Panc1 (cell line): ENCODE measurements around the gene OR5H6. TPM values are rescaled to one million over a fixed set of nuclear protein-coding genes. Genes with fewer than 3 reads are reported as not detected.

Experiments used
- ATAC-seq: fragments of 200-7000 bp; cut with Tn5 transposase; 2 replicates; pipeline ENCODE4 v1.9.1; 2020; ENCODE audit warnings: mild to moderate bottlenecking, moderate library complexity
- BruUV-seq: library from RNA; stranded (reverse); fragments of 400-500 nt; replicated peaks from 2 replicates; lab custom pipeline; 2021; lab: Mats Ljungman, UMichigan
- CTCF ChIA-PET: fragments of 300-600 bp; sonication (Branson Sonifier 250); formaldehyde crosslinking; loops from one replicate; lab custom pipeline; 2022; ENCODE audit warnings: antibody characterized with exemption; lab: Charles Lee
- POLR2A ChIA-PET: fragments of 300-600 bp; sonication (Branson Sonifier 250); formaldehyde crosslinking; loops from one replicate; lab custom pipeline; 2022; ENCODE audit warnings: antibody characterized with exemption; lab: Charles Lee
- DNase-seq: peaks from one replicate; pipeline ENCODE4 v3.0.0-alpha.2; 2010; ENCODE audit warnings: low read depth, low spot score
- H3K27ac ChIP-seq: 2 replicates; pipeline ENCODE4 v1.5.1; 2011; ENCODE audit warnings: mild to moderate bottlenecking, low read length, inconsistent platforms
- H3K27me3 ChIP-seq: fragments of 200-500 bp; sonication (Bioruptor generic); 2 replicates; pipeline ENCODE4 v1.6.0; 2014; ENCODE audit warnings: low read length, inconsistent platforms; ENCODE audit not compliant: control insufficient read depth, insufficient read depth
- H3K36me3 ChIP-seq: fragments of 200-500 bp; sonication (Bioruptor generic); 2 replicates; pipeline ENCODE4 v1.5.1; 2014; ENCODE audit warnings: inconsistent platforms, mild to moderate bottlenecking, low read length, moderate library complexity; ENCODE audit not compliant: control insufficient read depth, insufficient read depth
- H3K4me1 ChIP-seq: 2 replicates; pipeline ENCODE4 v1.5.1; 2011; ENCODE audit warnings: inconsistent platforms, mild to moderate bottlenecking, low read length, moderate library complexity; ENCODE audit not compliant: control insufficient read depth, insufficient read depth
- H3K4me3 ChIP-seq, 2 experiments: 2 replicates each; pipeline ENCODE4 v1.5.1; 2011 to 2012; ENCODE audit warnings: low read depth in 2 of 2, low read length in 2 of 2, mild to moderate bottlenecking in 2 of 2, inconsistent platforms in 1 of 2, moderate library complexity in 1 of 2
- H3K9me3 ChIP-seq: fragments of 200-500 bp; sonication (Bioruptor generic); 2 replicates; pipeline ENCODE4 v1.5.1; 2014; ENCODE audit warnings: low read depth, mild to moderate bottlenecking, inconsistent platforms, low read length, moderate library complexity; ENCODE audit not compliant: control insufficient read depth, insufficient read depth
- CTCF ChIP-seq: fragments of 450-650 bp; IDR thresholded peaks from 2 replicates; pipeline ENCODE4 v1.5.1; 2017; ENCODE audit warnings: mild to moderate bottlenecking
- POLR2AphosphoS5 ChIP-seq: IDR thresholded peaks from 2 replicates; pipeline ENCODE4 v1.6.1; 2012; ENCODE audit warnings: mild to moderate bottlenecking, low read depth, low read length, moderate library complexity
- REST ChIP-seq, 2 experiments: IDR thresholded peaks; 2 replicates each; pipeline ENCODE4 v1.6.1; 2011 to 2012; ENCODE audit warnings: low read depth in 2 of 2, control low read depth in 1 of 2, low read length in 1 of 2, mild to moderate bottlenecking in 1 of 2, moderate library complexity in 1 of 2; ENCODE audit not compliant: insufficient read depth in 1 of 2
- SIN3A ChIP-seq: IDR thresholded peaks from 2 replicates; pipeline ENCODE4 v1.6.1; 2012; ENCODE audit warnings: low read depth, mild to moderate bottlenecking, low read length, moderate library complexity, borderline replicate concordance; ENCODE audit not compliant: insufficient read depth
- TCF7L2 ChIP-seq: IDR thresholded peaks from 2 replicates; pipeline ENCODE4 v1.6.1; 2011; ENCODE audit warnings: mild to moderate bottlenecking, low read depth, low read length, inconsistent platforms
- in situ Hi-C: cut with HindIII; loops from 2 replicates; pipeline ENCODE4 v1.10.0; 2016; ENCODE audit warnings: low sequenced_read_pairs, low pct_unique_long_range_greater_than_20kb
- intact Hi-C: fragments of 100-400 bp; cut with micrococcal nuclease; formaldehyde crosslinking; loops from one replicate; pipeline ENCODE4 v1.10.0; 2022; ENCODE audit not compliant: unreplicated experiment
- total RNA-seq: library from RNA; stranded (reverse); gene quantifications from one replicate; pipeline ENCODE4 v1.2.1, GENCODE V29; 2021; ENCODE audit not compliant: unreplicated experiment

The OR5H6 gene
- total RNA-seq, 1 experiment from 2014 or later, result not detected

GRCh38 chr3:98242155-98242554, 21.9 kb upstream of the OR5H6 start:
- Histone ChIP-seq H3K9me3 (0 out of 2 replicates have a peak, but pooled peaks cover 3% of the 10 kb centered on the region), H3K27ac (no peak overlapping the region), H3K36me3 (no peaks in the 10 kb centered on the region), H3K4me3 (no peak overlapping the region), H3K4me1 (no peaks in the 10 kb centered on the region), H3K27me3 (no peaks in the 10 kb centered on the region)
- ChIA-PET POLR2A (no interaction called here), CTCF (no interaction called here)
- in situ Hi-C loops (no loop called here), intact Hi-C loops (no loop called here)
- BruUV-seq, result no TSS peak
- ATAC-seq (no peak), DNase-seq (no peak)
- TF ChIP-seq REST (IDR thresholded peaks at IDR 0.05; ENCODE audit: insufficient read depth in 1 of 2, low read depth in 2 of 2, low read length in 1 of 2) (no peak), TCF7L2 (no peak), CTCF (no peak), SIN3A (no peak), POLR2AphosphoS5 (no peak)

GRCh38 chr3:98243843-98244242, 20.2 kb upstream of the OR5H6 start:
- intact Hi-C loops (no loop called here), in situ Hi-C loops (no loop called here)
- TF ChIP-seq TCF7L2, result no peak
- TF ChIP-seq CTCF, result no peak
- TF ChIP-seq REST (IDR thresholded peaks at IDR 0.05; ENCODE audit: insufficient read depth in 1 of 2, low read depth in 2 of 2, low read length in 1 of 2), result no peak
- TF ChIP-seq POLR2AphosphoS5, result no peak
- no peak for TF ChIP-seq SIN3A
- BruUV-seq, result no TSS peak
- Histone ChIP-seq H3K27me3 (no peaks in the 10 kb centered on the region), H3K4me3 (no peak overlapping the region), H3K36me3 (no peaks in the 10 kb centered on the region), H3K27ac (no peak overlapping the region), H3K4me1 (no peaks in the 10 kb centered on the region), H3K9me3 (0 out of 2 replicates have a peak, but pooled peaks cover 3% of the 10 kb centered on the region)
- DNase-seq (no peak), ATAC-seq (no peak)
- CTCF ChIA-PET, result no interaction called here
- POLR2A ChIA-PET, result no interaction called here
